Effector memory CD8-positive, alpha-beta T cell (primary cell): ENCODE results near the gene C16orf96.

Experiments
- ATAC-seq: fragments of 150-1000 bp; cut with Tn5 transposase; replicated peaks from 2 replicates; pipeline ENCODE4 v1.10.0; 2021; ENCODE audit warnings: mild to moderate bottlenecking, moderate library complexity
- DNase-seq, 3 experiments: peaks; one replicate each; pipeline ENCODE4 v3.0.0; 2021
- H3K27ac Mint-ChIP-seq, 2 donors: one replicate each; pipeline ENCODE4 v1.8.0; 2022; ENCODE audit warnings: mild to moderate bottlenecking in 2 of 2, mixed read lengths in 2 of 2, moderate library complexity in 2 of 2
- H3K27me3 Mint-ChIP-seq, 2 donors: one replicate each; pipeline ENCODE4 v1.8.0; 2022; ENCODE audit warnings: mixed read lengths in 2 of 2
- H3K36me3 Mint-ChIP-seq: one replicate; pipeline ENCODE4 v1.8.0; 2022; ENCODE audit warnings: mild to moderate bottlenecking, moderate library complexity, mixed read lengths; ENCODE audit not compliant: insufficient read depth
- H3K4me1 Mint-ChIP-seq, 2 donors: one replicate each; pipeline ENCODE4 v1.8.0; 2022; ENCODE audit warnings: low read depth in 2 of 2, mixed read lengths in 2 of 2
- H3K4me3 Mint-ChIP-seq, 2 donors: one replicate each; pipeline ENCODE4 v1.8.0; 2022; ENCODE audit warnings: mild to moderate bottlenecking in 2 of 2, mixed read lengths in 2 of 2, moderate library complexity in 2 of 2
- H3K9me3 Mint-ChIP-seq, 2 donors: one replicate each; pipeline ENCODE4 v1.8.0; 2022; ENCODE audit warnings: mixed read lengths in 2 of 2

The C16orf96 gene

GRCh38 chr16:4649744-4650442, 93.8 kb downstream of the C16orf96 start:
- no peaks in the 10 kb centered on the region for H3K9me3 Mint-ChIP-seq
- H3K36me3 Mint-ChIP-seq, result peaks cover 37% of the 10 kb centered on the region
- peaks cover 18% of the 10 kb centered on the region in 2 donors for H3K4me1 Mint-ChIP-seq
- no peak overlapping the region for H3K4me3 Mint-ChIP-seq
- no peaks in the 10 kb centered on the region for H3K27me3 Mint-ChIP-seq
- DNase-seq (no peak), ATAC-seq (peak; percentile 31)
- peak overlapping the region; percentile 77 to 84 for H3K27ac Mint-ChIP-seq
